Measurements from ENCODE around the gene VAT1L.

DNA sequence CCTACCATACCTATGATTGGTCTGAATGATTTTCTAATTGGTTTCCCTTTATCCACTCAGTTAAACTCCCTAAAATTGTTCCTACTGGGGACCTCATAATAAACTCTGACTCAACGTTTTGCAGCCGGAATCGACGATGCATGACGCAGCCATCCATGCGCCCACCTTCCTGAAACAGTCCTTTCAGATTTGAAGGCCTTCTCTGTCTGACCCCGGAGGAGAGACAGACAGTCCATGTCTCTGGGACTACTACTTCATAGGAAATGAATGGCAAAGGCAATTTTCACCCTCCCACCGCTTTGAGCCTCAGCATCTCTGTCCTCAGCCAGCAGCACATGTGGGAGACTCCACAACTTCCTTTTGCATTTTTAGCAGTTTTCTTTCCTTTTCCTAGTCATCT, 13.5 kb downstream of the VAT1L start:
- no peak for TF ChIP-seq CTCF (IDR thresholded peaks at IDR 0.05; ENCODE audit: low read length)
- no peak for TF ChIP-seq EZH2 (IDR thresholded peaks at IDR 0.05; ENCODE audit: borderline replicate concordance, low read length)

Data from OCI-LY1 (cell line).